Fibroblast of the aortic adventitia (primary cell): ENCODE data around the gene OLFML2B. TPM values are rescaled to one million over a fixed set of nuclear protein-coding genes. Genes with fewer than 3 reads are reported as not detected.

Experiments
- DNase-seq: peaks from one replicate; pipeline ENCODE4 v3.0.0-alpha.2; 2010; ENCODE audit warnings: low read depth
- H3K4me3 ChIP-seq: 2 replicates; pipeline ENCODE4 v1.5.1; 2011; ENCODE audit warnings: low read depth, mild to moderate bottlenecking, control low read depth, low read length, moderate library complexity
- total RNA-seq: library from RNA; depleted of rRNA; stranded (reverse); fragments of >200 nt; gene quantifications from 2 replicates; pipeline ENCODE4 v1.2.3, GENCODE V29; 2012; ENCODE audit warnings: low replicate concordance
- TF ChIP-seq, protein P1 (sequence below): IDR thresholded peaks from 2 replicates; pipeline ENCODE4 v1.5.1; 2011; ENCODE audit warnings: mild to moderate bottlenecking, low read length, control low read depth, inconsistent platforms; ENCODE audit not compliant: insufficient read depth

OLFML2B gene
- 12.0 and 14.5 TPM in 2 replicates for total RNA-seq

DNA sequence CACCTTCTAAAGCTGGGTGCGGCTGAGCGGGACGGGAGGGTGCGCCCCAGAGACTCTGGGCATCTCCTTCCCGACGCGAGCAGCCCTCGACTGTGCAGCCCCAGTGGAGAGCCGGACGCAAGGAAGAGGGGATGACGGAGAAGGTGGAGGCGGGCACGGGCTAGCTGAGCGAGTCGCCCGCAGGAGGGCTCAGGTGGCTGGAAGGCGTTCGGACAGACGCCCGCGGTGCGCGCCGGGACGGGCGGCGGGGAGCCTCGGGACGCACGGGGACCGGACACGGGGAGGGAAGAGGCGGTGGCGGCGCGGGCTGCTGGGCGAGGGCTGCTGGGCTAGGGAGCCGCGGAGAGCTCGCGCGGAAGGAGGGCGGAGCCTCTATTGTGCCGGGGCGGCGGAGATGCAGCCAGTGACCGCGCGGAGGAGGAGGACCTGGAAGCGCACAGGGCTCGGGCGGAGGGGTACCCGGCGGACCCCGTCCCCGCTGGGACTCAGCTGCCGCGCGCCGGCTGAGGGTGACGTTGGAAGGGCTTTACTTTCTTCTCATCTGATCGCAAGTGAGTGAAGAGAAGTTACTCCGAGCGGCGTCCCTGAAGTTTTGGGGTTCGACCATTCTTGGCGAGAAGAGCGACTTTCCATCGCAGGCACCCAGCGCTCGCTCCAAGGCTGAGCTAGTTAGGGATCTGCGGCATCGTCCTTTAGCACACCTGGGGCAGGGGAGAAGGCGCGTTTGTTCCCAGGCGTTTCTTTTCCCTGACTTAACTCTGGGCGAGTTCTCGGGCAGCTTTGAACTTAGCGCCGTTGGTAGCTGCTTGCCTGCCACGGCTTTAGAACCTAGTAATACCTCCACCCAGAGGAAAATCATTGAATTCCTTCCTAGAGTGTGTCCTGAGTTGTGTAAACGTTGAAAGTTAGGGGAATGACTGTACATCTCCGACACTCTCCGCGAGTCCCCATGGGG is at the start of gene OLFML2B:
OLFML2B (minus strand) TSS at position 323 of the 955 bp plus-strand sequence. CDS start 439 bp downstream, outside the sequence.
- peak within 1 kb of the TSS; percentile 93 for H3K4me3 ChIP-seq
- DNase-seq = peak; percentile 84
- TF ChIP-seq, protein P1, sequence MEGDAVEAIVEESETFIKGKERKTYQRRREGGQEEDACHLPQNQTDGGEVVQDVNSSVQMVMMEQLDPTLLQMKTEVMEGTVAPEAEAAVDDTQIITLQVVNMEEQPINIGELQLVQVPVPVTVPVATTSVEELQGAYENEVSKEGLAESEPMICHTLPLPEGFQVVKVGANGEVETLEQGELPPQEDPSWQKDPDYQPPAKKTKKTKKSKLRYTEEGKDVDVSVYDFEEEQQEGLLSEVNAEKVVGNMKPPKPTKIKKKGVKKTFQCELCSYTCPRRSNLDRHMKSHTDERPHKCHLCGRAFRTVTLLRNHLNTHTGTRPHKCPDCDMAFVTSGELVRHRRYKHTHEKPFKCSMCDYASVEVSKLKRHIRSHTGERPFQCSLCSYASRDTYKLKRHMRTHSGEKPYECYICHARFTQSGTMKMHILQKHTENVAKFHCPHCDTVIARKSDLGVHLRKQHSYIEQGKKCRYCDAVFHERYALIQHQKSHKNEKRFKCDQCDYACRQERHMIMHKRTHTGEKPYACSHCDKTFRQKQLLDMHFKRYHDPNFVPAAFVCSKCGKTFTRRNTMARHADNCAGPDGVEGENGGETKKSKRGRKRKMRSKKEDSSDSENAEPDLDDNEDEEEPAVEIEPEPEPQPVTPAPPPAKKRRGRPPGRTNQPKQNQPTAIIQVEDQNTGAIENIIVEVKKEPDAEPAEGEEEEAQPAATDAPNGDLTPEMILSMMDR = peak; percentile 53

DNA sequence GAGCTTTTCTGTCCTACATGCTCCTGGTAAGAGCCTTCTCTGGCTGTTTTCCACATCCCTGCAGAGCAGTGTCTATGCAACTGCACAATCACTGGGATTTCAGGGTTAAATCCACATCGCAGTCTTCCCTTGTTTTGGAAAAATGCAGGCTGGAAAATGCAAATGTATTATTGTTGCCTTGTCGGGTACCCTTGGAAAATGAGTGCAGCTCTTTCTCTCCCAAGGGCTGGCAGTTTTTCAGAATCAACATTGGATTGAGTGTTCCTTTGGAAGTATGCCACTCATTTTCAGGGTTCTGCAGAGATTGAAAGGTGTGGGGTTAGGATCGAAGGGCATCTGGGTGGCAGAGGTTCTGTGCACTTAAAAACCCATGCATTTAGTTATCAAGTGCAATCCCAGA is 49.1 kb upstream of the OLFML2B start:
- DNase-seq = no peak
- H3K4me3 ChIP-seq = no peak overlapping the region
- TF ChIP-seq, protein P1 = no peak

DNA sequence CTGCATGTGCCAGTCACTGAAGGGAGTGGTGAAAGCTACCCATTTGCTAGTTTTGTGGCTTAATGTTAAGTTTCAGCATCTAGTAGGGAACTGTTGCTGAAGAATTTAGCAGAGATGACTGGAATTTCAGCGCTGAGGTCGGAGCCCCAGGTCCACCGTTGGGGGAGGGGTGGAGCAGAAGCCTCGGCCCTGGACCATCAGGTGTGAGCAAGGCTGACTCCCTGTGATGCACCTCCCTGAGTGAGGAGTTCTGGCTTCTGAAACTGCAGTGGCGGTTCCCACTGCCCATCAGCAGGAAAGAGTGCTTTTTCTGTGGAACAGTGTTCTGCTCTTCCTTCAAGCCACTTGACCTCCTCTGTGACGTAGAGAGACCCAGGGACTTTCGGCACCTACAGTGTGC is 47.2 kb upstream of the OLFML2B start:
- DNase-seq = no peak
- H3K4me3 ChIP-seq = no peak overlapping the region
- TF ChIP-seq, protein P1 = no peak

DNA sequence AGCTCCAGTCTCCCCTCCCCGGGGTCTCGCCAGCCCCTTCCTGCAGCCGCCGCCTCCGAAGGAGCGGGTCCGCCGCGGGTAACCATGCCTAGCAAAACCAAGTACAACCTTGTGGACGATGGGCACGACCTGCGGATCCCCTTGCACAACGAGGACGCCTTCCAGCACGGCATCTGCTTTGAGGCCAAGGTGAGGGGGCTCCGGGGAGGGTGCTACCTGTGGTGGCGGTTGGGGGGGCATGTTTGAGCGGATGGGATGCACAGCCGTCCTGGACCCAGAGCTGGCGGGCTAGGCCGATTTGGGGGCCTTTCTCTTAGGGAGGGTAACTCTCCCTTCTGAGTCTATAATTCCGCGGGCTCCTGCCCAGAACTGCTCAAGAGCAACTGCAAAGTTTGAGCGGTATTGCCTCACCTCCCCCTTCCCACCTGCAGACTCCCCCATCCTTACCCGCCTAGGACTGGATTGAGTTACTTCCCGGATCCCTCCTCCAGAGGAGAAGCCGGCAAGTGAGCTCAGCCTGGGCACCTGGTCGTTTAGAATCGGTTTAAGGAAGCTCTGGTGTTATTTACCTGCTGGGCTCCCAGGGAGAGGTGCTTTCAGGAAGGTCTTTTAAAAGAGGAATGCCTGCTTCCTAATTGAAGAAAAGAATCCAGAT is 46.6 kb upstream of the OLFML2B start:
- TF ChIP-seq, protein P1 = no peak
- no peak for DNase-seq
- H3K4me3 ChIP-seq = peak overlapping the region; percentile 66

DNA sequence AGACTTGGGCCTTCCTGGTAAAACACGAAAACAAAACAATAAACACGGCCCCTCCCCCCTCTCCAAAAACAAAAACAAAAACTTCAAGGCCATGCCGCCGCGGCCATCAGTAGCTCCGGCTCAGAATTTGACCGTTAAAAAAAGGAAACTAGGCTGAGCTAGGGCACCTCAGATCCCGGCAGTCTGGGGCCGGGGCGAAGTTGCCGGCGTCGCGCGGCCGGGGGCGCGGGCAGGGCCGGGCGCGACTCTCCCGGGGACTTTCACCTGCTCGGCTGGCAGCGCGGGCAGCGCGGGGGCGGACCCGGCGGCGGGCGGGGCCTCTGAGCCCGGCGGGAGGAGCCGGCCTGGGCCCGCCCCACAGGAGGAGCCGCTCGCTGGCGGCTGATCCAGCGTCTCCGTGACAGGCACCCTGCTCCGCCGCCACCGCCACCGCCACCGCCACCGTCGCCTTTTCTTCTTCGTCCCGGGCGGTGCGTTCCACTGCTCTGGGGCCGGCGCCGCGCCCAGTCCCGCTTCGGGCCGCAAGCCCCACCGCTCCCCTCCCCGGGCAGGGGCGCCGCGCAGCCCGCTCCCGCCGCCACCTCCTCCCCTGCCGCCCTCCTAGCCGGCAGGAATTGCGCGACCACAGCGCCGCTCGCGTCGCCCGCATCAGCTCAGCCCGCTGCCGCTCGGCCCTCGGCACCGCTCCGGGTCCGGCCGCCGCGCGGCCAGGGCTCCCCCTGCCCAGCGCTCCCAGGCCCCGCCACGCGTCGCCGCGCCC is 45.8 kb upstream of the OLFML2B start, which contains the start of gene NOS1AP:
NOS1AP (plus strand) TSS at position 358 of the 760 bp plus-strand sequence. CDS start 487 bp downstream, outside the sequence.
- TF ChIP-seq, protein P1 = no peak
- peak within 1 kb of the TSS; percentile 66 for H3K4me3 ChIP-seq
- DNase-seq = no peak

DNA sequence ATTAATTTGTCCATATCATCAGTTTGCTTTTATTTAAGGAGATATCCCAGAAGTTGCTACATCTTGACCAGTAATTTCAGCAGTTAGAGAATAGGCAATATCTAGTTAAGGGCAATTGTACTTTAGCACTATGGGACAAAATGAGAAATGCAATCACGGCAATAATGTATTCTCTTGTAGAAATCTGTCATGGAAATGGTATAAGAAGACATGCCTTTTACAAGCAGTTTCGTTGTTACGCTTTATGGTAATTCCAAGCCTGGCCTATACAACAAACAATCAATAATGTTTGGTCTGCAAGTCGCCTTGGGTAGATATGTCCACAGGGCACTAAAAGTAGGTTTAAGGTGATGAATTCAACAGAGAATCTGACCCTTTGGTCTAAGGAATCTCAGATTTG is 44.6 kb upstream of the OLFML2B start:
- TF ChIP-seq, protein P1 = no peak
- DNase-seq = no peak

More for the DNA sequence above, 44.6 kb upstream of the OLFML2B start:
- H3K4me3 ChIP-seq = no peak overlapping the region
